Cardiac muscle cell (in vitro differentiated cells and primary cell): ENCODE measurements around the gene ARGFX. TPM values are rescaled to one million over a fixed set of nuclear protein-coding genes. Genes with fewer than 3 reads are reported as not detected.

ENCODE experiments used
- DNase-seq, 2 donors: peaks; one replicate each; pipeline versions ENCODE4 v3.0.0 to v3.0.0-alpha.2; 2010 to 2017; ENCODE audit warnings: low read depth in 1 of 2, low spot score in 1 of 2
- H3K27ac ChIP-seq: fragments of 200-600 bp; sonication (generic); 2 replicates; pipeline ENCODE4 v1.5.1; 2016
- H3K27me3 ChIP-seq: fragments of 200-600 bp; sonication (generic); 2 replicates; pipeline ENCODE4 v1.6.0; 2016; ENCODE audit warnings: control low read depth
- H3K36me3 ChIP-seq: fragments of 200-600 bp; sonication (generic); 2 replicates; pipeline ENCODE4 v1.5.1; 2016; ENCODE audit warnings: control low read depth
- H3K4me1 ChIP-seq: fragments of 200-600 bp; sonication (generic); 2 replicates; pipeline ENCODE4 v1.8.1; 2017; ENCODE audit warnings: low read depth, mild to moderate bottlenecking, mixed run types
- H3K4me3 ChIP-seq: fragments of 200-600 bp; sonication (generic); 2 replicates; pipeline ENCODE4 v1.5.1; 2016; ENCODE audit warnings: mild to moderate bottlenecking
- H3K9me3 ChIP-seq: fragments of 200-600 bp; sonication (generic); 2 replicates; pipeline ENCODE4 v1.5.1; 2017; ENCODE audit warnings: low read depth, mild to moderate bottlenecking, control low read depth
- polyA plus RNA-seq: library from polyadenylated mRNA; unstranded; fragments of >200 nt; fragmentation: Nextera tagmentation; extraction: Ambion mirVana; gene quantifications from 2 replicates; pipeline ENCODE4 v1.2.1, GENCODE V29; 2016
- total RNA-seq: library from RNA; depleted of rRNA; stranded (reverse); fragments of >200 nt; gene quantifications from 2 replicates; pipeline ENCODE4 v1.2.3, GENCODE V29; 2016
- TF ChIP-seq, protein P1 (sequence below): IDR thresholded peaks from 2 replicates; pipeline ENCODE4 v1.5.1; 2012; ENCODE audit warnings: low read depth, mild to moderate bottlenecking, low read length

The ARGFX gene
- total RNA-seq: not detected in 2 replicates
- polyA plus RNA-seq: not detected in 2 replicates

GRCh38 chr3:121567649-121568048, at the start of gene ARGFX:
TSS of gene ARGFX (plus strand) at chr3:121567949. CDS start at chr3:121570714, 2,765 bp downstream.
- TF ChIP-seq, protein P1, sequence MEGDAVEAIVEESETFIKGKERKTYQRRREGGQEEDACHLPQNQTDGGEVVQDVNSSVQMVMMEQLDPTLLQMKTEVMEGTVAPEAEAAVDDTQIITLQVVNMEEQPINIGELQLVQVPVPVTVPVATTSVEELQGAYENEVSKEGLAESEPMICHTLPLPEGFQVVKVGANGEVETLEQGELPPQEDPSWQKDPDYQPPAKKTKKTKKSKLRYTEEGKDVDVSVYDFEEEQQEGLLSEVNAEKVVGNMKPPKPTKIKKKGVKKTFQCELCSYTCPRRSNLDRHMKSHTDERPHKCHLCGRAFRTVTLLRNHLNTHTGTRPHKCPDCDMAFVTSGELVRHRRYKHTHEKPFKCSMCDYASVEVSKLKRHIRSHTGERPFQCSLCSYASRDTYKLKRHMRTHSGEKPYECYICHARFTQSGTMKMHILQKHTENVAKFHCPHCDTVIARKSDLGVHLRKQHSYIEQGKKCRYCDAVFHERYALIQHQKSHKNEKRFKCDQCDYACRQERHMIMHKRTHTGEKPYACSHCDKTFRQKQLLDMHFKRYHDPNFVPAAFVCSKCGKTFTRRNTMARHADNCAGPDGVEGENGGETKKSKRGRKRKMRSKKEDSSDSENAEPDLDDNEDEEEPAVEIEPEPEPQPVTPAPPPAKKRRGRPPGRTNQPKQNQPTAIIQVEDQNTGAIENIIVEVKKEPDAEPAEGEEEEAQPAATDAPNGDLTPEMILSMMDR: no peak

GRCh38 chr3:121517953-121518655, 49.6 kb upstream of the ARGFX start:
- Histone ChIP-seq H3K4me3 (no peak overlapping the region), H3K36me3 (no peaks in the 10 kb centered on the region), H3K4me1 (no peaks in the 10 kb centered on the region), H3K9me3 (no peaks in the 10 kb centered on the region), H3K27ac (no peak overlapping the region), H3K27me3 (no peaks in the 10 kb centered on the region)
- TF ChIP-seq, protein P1: no peak
- DNase-seq: no peak

More at GRCh38 chr3:121567649-121568048, at the start of gene ARGFX:
- Histone ChIP-seq H3K4me3 (no peak within 1 kb of the TSS), H3K9me3 (no peaks in the 10 kb centered on the region), H3K27me3 (no peaks in the 10 kb centered on the region), H3K4me1 (no peaks in the 10 kb centered on the region), H3K36me3 (no peaks in the 10 kb centered on the region), H3K27ac (no peak within 1 kb of the TSS)
- DNase-seq: no peak

DNA sequence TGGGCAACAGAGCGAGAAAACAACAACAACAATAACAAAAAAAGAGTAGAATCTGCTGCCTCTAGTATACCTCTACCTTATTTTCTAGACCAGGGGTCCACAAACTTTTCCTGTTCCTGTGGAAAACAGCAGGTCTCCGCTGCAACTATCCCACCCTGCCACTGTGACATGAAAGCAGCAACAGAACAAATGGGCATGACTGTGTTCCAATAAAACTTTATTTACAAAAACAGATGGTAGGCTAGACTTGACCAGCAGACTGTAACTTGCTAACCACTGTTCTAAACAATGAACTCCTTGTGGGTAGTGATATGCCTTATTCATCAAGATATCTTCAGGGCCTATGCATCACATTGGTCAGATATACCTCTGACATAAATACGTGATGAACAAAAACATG, 47.2 kb upstream of the ARGFX start:
- H3K4me1 ChIP-seq: no peaks in the 10 kb centered on the region
- no peaks in the 10 kb centered on the region for H3K27me3 ChIP-seq
- no peak overlapping the region for H3K4me3 ChIP-seq
- H3K27ac ChIP-seq: no peak overlapping the region
- no peaks in the 10 kb centered on the region for H3K36me3 ChIP-seq
- TF ChIP-seq, protein P1: no peak
- no peak for DNase-seq
- H3K9me3 ChIP-seq: no peaks in the 10 kb centered on the region

GRCh38 chr3:121529308-121529707, 38.4 kb upstream of the ARGFX start:
- Histone ChIP-seq H3K27me3 (no peaks in the 10 kb centered on the region), H3K4me1 (no peaks in the 10 kb centered on the region), H3K36me3 (peaks cover 3% of the 10 kb centered on the region), H3K4me3 (no peak overlapping the region), H3K9me3 (no peaks in the 10 kb centered on the region), H3K27ac (no peak overlapping the region)
- TF ChIP-seq, protein P1: peak; percentile 60
- DNase-seq: peak in 1 of 2 donors; percentile 40

- H3K27ac ChIP-seq: no peak overlapping the region
- H3K36me3 ChIP-seq: peaks cover 3% of the 10 kb centered on the region
- H3K4me3 ChIP-seq: no peak overlapping the region
- no peaks in the 10 kb centered on the region for H3K27me3 ChIP-seq
- TF ChIP-seq, protein P1: no peak
- no peaks in the 10 kb centered on the region for H3K4me1 ChIP-seq
- DNase-seq: no peak
- no peaks in the 10 kb centered on the region for H3K9me3 ChIP-seq
Measured at GRCh38 chr3:121531269-121531668, 36.5 kb upstream of the ARGFX start.
